Panc1 (cell line): ENCODE data around the gene ACSL6. TPM values are rescaled to one million over a fixed set of nuclear protein-coding genes. Genes with fewer than 3 reads are reported as not detected.

ENCODE experiments used
- ATAC-seq: fragments of 200-7000 bp; cut with Tn5 transposase; 2 replicates; pipeline ENCODE4 v1.9.1; 2020; ENCODE audit warnings: mild to moderate bottlenecking, moderate library complexity
- BruUV-seq: library from RNA; stranded (reverse); fragments of 400-500 nt; replicated peaks from 2 replicates; lab custom pipeline; 2021; lab: Mats Ljungman, UMichigan
- CTCF ChIA-PET: fragments of 300-600 bp; sonication (Branson Sonifier 250); formaldehyde crosslinking; loops from one replicate; lab custom pipeline; 2022; ENCODE audit warnings: antibody characterized with exemption; lab: Charles Lee
- POLR2A ChIA-PET: fragments of 300-600 bp; sonication (Branson Sonifier 250); formaldehyde crosslinking; loops from one replicate; lab custom pipeline; 2022; ENCODE audit warnings: antibody characterized with exemption; lab: Charles Lee
- DNase-seq: peaks from one replicate; pipeline ENCODE4 v3.0.0-alpha.2; 2010; ENCODE audit warnings: low read depth, low spot score
- H3K27ac ChIP-seq: 2 replicates; pipeline ENCODE4 v1.5.1; 2011; ENCODE audit warnings: mild to moderate bottlenecking, low read length, inconsistent platforms
- H3K27me3 ChIP-seq: fragments of 200-500 bp; sonication (Bioruptor generic); 2 replicates; pipeline ENCODE4 v1.6.0; 2014; ENCODE audit warnings: low read length, inconsistent platforms; ENCODE audit not compliant: control insufficient read depth, insufficient read depth
- H3K36me3 ChIP-seq: fragments of 200-500 bp; sonication (Bioruptor generic); 2 replicates; pipeline ENCODE4 v1.5.1; 2014; ENCODE audit warnings: inconsistent platforms, mild to moderate bottlenecking, low read length, moderate library complexity; ENCODE audit not compliant: control insufficient read depth, insufficient read depth
- H3K4me1 ChIP-seq: 2 replicates; pipeline ENCODE4 v1.5.1; 2011; ENCODE audit warnings: inconsistent platforms, mild to moderate bottlenecking, low read length, moderate library complexity; ENCODE audit not compliant: control insufficient read depth, insufficient read depth
- H3K4me3 ChIP-seq, 2 experiments: 2 replicates each; pipeline ENCODE4 v1.5.1; 2011 to 2012; ENCODE audit warnings: low read depth in 2 of 2, low read length in 2 of 2, mild to moderate bottlenecking in 2 of 2, inconsistent platforms in 1 of 2, moderate library complexity in 1 of 2
- H3K9me3 ChIP-seq: fragments of 200-500 bp; sonication (Bioruptor generic); 2 replicates; pipeline ENCODE4 v1.5.1; 2014; ENCODE audit warnings: low read depth, mild to moderate bottlenecking, inconsistent platforms, low read length, moderate library complexity; ENCODE audit not compliant: control insufficient read depth, insufficient read depth
- POLR2AphosphoS5 ChIP-seq: IDR thresholded peaks from 2 replicates; pipeline ENCODE4 v1.6.1; 2012; ENCODE audit warnings: mild to moderate bottlenecking, low read depth, low read length, moderate library complexity
- REST ChIP-seq, 2 experiments: IDR thresholded peaks; 2 replicates each; pipeline ENCODE4 v1.6.1; 2011 to 2012; ENCODE audit warnings: low read depth in 2 of 2, control low read depth in 1 of 2, low read length in 1 of 2, mild to moderate bottlenecking in 1 of 2, moderate library complexity in 1 of 2; ENCODE audit not compliant: insufficient read depth in 1 of 2
- SIN3A ChIP-seq: IDR thresholded peaks from 2 replicates; pipeline ENCODE4 v1.6.1; 2012; ENCODE audit warnings: low read depth, mild to moderate bottlenecking, low read length, moderate library complexity, borderline replicate concordance; ENCODE audit not compliant: insufficient read depth
- TCF7L2 ChIP-seq: IDR thresholded peaks from 2 replicates; pipeline ENCODE4 v1.6.1; 2011; ENCODE audit warnings: mild to moderate bottlenecking, low read depth, low read length, inconsistent platforms
- in situ Hi-C: cut with HindIII; loops from 2 replicates; pipeline ENCODE4 v1.10.0; 2016; ENCODE audit warnings: low sequenced_read_pairs, low pct_unique_long_range_greater_than_20kb
- intact Hi-C: fragments of 100-400 bp; cut with micrococcal nuclease; formaldehyde crosslinking; loops from one replicate; pipeline ENCODE4 v1.10.0; 2022; ENCODE audit not compliant: unreplicated experiment
- total RNA-seq: library from RNA; stranded (reverse); gene quantifications from one replicate; pipeline ENCODE4 v1.2.1, GENCODE V29; 2021; ENCODE audit not compliant: unreplicated experiment
- TF ChIP-seq, protein P1 (sequence below): fragments of 450-650 bp; IDR thresholded peaks from 2 replicates; pipeline ENCODE4 v1.5.1; 2017; ENCODE audit warnings: mild to moderate bottlenecking

Gene ACSL6
- total RNA-seq, 1 experiment from 2014 or later, result 0.18 TPM

DNA sequence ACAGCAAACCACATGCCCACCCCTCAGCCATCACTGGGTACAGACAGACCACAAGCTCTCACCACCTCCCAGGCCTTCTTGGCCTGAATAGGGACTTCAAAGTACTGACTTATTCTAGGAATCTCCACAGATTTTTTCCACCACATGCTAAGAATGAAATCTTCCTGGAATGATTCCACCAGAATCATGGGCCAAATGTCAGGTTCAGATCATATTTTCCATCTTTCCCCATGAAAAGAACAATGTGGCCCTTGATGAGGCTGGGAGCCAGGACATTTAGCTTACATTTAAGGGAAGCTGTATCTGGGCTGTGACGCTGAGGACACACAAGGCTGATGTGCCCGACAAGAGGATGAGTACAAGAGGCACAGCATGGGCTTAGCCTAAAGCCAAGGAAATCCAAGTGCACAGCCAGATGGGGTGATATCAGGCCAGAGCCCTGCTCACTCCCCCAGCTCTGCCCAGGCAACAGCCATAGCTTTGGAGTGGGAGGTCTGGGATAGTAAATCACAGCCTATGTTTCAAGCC, 28.1 kb downstream of the ACSL6 start:
- Histone ChIP-seq H3K36me3 (no peaks in the 10 kb centered on the region), H3K4me3 (no peak overlapping the region), H3K4me1 (no peaks in the 10 kb centered on the region), H3K9me3 (no peaks in the 10 kb centered on the region), H3K27ac (no peak overlapping the region), H3K27me3 (no peaks in the 10 kb centered on the region)
- CTCF ChIA-PET, result no interaction called here
- TF ChIP-seq REST (IDR thresholded peaks at IDR 0.05; ENCODE audit: insufficient read depth in 1 of 2, low read depth in 2 of 2, low read length in 1 of 2), result no peak
- no peak for TF ChIP-seq SIN3A
- TF ChIP-seq POLR2AphosphoS5, result no peak
- TF ChIP-seq, protein P1, sequence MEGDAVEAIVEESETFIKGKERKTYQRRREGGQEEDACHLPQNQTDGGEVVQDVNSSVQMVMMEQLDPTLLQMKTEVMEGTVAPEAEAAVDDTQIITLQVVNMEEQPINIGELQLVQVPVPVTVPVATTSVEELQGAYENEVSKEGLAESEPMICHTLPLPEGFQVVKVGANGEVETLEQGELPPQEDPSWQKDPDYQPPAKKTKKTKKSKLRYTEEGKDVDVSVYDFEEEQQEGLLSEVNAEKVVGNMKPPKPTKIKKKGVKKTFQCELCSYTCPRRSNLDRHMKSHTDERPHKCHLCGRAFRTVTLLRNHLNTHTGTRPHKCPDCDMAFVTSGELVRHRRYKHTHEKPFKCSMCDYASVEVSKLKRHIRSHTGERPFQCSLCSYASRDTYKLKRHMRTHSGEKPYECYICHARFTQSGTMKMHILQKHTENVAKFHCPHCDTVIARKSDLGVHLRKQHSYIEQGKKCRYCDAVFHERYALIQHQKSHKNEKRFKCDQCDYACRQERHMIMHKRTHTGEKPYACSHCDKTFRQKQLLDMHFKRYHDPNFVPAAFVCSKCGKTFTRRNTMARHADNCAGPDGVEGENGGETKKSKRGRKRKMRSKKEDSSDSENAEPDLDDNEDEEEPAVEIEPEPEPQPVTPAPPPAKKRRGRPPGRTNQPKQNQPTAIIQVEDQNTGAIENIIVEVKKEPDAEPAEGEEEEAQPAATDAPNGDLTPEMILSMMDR, result no peak
- no peak for TF ChIP-seq TCF7L2
- ATAC-seq (no peak), DNase-seq (no peak)
- in situ Hi-C loops (no loop called here), intact Hi-C loops (no loop called here)
- no TSS peak for BruUV-seq
- POLR2A ChIA-PET, result interaction anchor here (0.8 kb wide), 1 partner anchor 142 kb away, joined by 4 read pairs; no protein-coding TSS in a partner anchor

DNA sequence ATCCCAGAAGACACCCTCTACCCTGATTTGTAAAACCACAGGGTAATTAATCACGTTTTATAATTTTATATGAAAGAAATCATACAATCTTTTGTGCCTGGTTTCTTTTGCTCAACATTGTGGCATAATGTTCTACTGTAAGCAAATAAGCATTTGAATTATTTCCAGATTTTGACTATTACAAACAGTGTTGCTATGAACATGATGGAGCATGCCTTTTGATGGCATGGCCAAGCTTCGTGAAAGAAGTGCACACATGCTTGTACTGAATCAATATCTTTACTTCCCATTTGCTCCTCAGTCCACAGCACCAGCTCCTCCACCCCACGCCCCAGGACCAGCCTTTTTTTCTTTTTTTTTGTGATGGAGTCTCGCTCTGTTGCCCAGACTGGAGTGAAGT, 29.9 kb downstream of the ACSL6 start:
- in situ Hi-C loops, result no loop called here
- H3K4me1 ChIP-seq, result no peaks in the 10 kb centered on the region
- CTCF ChIA-PET, result no interaction called here
- BruUV-seq, result no TSS peak
- ATAC-seq (no peak), DNase-seq (no peak)
- no peak overlapping the region for H3K27ac ChIP-seq
- no peak for TF ChIP-seq TCF7L2
- TF ChIP-seq, protein P1, result no peak
- no peaks in the 10 kb centered on the region for H3K36me3 ChIP-seq
- POLR2A ChIA-PET, result interaction anchor here (0.6 to 0.7 kb wide), 3 partner anchors 19 to 343 kb away, joined by 3 to 8 read pairs (median 3); no protein-coding TSS in a partner anchor
- H3K27me3 ChIP-seq, result no peaks in the 10 kb centered on the region
- no peaks in the 10 kb centered on the region for H3K9me3 ChIP-seq
- intact Hi-C loops, result no loop called here
- no peak overlapping the region for H3K4me3 ChIP-seq
